HUDEP-2 (cell line): ENCODE data around the gene PEX11B.
A peak's percentile ranks its signal among the peaks of the same experiment; 100 is the strongest.
"Not testable (repeated sequence)": the region's sequence is repeated elsewhere in the genome, so short reads cannot be mapped to it uniquely, and the experiment has no call there.

Source experiments
- DNase-seq, 76 experiments: peaks; one replicate each; lab custom pipeline; 2025; ENCODE audit not compliant: unreplicated experiment in 76 of 76; lab: John Stamatoyannopoulos, UW

Gene PEX11B

DNA sequence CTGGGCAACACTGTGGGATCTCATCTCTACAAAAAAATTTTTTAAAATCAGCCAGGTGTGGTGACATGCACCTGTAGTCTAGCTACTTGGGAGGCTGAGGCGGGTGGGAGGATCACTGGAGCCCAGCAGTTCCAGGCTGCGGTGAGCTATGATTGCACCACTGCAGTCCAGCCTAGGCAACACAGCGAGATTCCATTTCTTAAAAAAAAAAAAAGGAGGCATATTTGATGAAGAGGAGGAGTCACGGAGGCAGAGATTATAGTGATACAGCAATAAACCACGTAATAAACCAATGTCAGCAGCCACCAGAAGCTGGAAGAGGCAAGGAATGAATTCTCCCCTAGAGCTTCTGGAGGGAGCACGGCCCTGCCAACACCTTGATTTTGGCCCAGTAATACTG, 35.3 kb upstream of the PEX11B start:
- DNase-seq: no peak

DNA sequence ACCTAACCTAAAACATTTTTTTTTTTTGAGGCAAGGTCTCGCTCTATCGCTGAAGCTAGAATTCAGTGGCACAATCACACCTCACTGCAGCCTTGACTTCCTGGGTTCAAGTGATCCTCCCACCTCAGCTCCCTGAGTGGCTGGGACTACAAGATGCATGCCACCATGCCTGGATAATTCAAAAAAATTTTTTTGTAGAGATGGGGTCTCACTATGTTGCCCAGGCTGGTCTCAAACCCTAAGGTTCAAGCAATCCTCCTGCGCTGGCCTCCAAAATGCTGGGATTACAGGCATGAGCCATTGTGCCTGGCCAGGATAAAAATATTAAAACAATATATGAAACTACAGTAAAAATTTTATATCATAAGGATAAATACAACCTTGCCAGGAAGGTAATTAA, 34.4 kb upstream of the PEX11B start:
- no peak for DNase-seq

DNA sequence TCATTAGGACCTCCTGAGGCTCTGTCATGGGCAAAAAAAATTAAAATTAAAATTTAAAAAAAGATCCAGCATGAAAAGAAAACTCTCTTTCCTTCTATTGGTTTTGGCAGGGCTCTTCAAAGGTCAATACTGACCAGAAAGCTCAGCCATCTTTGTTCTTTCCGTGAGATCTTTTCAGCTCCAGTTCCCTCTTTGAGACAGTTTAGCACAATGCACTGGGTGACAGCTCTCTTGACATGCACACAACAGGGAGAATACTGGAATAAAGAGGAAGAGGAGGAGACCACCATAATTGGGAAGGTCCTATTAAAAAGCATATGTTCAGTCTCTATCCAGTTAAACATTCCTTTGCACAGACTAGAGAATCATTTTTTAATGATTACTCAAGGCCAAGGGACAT, 33.0 kb upstream of the PEX11B start:
- DNase-seq: no peak

DNA sequence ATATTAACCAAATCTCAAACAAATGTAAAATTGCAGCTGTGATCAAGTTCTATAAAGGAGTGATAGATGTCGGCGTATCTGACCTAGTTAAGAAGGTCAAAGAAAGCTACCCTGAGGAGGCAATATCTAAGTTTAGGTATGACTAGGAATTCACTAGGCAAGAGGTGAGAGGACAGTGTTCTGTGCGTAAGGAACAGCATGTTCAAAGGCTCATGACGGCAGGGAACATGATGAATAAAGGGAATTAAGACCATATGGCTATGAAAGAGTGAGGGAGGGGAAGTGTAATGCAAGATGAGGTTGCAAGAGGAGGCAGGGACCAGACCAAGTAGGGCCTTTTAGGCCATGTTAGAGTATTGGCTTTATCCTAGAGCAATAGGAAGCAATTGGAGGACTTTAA, 30.7 kb upstream of the PEX11B start:
- DNase-seq: no peak

DNA sequence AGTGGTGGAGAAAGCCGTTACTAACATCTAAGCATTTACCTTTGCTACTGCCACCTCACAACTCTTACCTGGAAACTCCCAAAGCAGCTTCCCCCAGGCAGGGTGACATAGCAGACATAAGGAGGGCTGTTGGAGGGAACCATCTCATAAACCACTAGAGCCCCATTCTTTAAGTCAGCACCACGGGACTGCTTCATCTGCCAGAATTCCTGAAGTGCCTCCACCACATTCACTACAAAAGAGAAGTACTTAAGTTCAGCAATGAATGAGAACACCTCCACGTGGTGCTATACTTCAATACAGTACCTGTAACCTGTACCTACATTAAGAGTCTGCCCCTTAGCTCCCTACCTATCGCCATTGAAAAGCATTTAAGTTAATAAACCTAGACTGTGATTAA, 29.0 kb upstream of the PEX11B start:
- no peak for DNase-seq

DNA sequence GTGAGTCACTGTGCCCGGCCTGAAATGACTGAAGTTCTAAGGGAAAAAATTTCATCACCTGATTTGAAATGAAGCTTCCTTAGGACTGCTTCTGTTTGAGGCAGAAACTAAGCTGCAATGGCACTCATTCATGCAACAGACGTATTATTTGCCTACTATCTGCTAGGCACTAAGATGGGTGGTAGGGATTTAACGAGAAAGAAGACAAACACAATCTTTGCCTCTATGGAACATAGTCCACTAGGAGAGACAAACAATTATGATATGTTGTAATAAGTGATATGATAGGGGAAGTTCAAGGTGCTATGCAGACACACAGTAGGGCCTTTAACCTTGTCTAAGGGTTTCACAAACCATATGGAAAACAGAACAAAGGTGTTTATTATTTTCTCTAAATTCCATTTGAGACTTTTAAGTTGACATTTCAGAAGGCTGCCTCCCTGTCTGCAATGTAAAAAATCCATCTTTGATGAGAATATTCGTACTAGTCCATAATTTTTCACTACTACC, 28.0 kb upstream of the PEX11B start:
- no peak for DNase-seq

DNA sequence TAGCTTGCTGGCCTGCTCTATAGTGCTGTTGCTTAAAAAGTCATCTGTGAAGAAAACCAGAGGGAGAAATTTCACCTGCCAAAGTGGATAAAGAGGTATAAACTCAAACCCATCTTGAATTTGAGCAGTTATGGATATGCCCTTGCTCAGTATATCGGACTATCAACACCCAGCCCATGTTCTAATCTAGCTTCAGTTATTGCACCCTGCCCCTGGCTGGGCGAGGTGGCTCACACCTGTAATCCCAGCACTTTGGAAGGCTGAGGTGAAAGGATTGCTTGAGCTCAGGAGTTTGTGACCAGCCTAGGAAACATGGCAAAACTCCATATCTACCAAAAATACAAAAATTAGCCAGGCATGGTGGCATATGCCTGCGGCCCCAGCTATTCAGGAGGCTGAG, 26.0 kb upstream of the PEX11B start:
- no peak for DNase-seq

DNA sequence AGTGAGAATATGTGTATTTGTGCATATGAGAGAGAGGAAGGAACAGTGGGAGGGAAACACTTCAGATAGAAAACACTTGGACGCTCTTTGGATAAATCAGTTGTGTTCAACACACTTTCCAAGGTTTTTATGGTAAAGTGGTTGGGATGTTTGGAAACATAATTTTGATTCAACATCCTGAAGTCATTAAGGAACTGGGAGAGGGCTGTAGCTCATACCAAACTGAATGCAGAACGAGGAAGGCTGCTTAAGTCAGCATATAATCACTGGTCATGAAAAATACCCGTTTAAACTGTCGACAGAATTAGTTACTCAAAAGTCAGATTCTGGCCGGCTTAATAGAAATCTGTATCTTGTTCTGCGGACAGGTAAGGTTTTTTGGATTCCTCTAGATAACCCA, 24.4 kb upstream of the PEX11B start:
- DNase-seq: no peak

DNA sequence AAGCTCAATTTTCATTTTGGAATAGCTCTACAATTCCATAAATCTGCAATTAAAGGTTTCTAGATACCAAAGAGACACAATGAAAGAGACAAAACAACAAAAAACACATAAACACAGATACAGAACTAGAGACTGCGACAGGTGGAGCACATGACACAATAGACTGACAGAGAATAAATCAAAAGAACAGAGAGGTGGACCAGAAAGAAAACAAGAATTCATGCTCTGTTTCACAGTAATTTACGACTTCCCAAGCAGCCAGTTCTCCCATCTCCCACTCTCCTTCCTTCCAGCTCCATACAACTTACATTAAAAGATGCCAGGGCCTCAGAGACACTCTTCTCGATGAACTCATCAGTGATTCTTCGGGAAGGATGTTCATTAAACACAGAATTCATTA, 23.9 kb upstream of the PEX11B start:
- DNase-seq: no peak

DNA sequence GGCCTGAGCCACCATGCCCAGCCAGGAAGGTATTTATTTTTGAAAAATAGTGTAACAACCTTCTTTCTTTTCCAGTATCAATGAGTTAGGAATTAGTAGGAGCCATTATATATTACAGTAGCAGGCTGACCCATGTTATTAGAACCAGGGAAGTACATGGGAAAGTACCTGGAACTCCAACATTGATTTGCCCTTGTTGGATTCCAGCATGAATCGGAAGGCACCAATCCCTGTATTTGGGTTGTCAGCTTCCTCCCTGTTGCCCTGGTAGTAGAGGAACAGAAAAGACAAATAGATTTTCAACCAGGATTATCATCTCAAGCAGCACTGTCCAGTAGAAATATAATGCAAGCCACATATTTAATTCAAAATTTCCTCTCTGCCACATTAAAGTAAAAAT, 18.9 kb upstream of the PEX11B start:
- DNase-seq: no peak

DNA sequence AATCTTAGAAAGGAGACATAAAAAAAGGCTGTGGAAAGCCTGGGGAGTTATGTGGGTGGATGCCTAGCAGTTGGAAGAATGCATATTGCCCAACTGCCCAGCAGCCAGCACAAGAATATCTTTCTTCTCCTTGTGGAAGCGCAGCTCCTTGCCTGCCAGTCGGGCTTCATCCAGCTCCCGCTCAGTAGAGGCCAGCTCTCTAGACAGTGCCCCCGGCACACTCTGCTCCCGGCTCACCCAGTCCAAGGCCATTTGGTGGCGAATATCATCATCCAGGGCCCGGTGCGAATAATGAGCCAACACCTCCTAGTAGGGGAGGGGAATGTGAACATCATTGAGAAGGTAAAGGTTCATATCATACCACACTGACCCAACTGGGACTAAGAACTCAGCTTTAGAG, 17.7 kb upstream of the PEX11B start:
- no peak for DNase-seq

DNA sequence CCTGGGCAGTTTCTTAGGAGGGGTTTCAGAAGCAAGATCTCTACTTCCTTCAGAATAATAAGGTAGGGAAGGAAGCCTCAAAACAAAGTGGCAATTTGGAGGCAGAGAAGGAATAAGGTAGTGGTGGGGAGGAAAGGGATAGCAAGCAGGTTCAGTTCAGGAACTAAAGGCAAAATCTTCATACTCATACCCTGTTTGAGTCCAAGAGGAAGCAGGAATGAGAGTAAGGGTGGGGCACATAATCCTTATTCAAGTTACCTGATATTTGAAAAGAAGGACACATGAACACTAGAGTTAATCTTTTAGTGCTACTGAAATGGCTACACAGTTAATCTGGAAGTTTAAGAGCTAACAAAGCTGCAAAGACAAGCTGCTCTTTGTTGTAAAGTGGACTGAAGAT, 17.2 kb upstream of the PEX11B start:
- no peak for DNase-seq

DNA sequence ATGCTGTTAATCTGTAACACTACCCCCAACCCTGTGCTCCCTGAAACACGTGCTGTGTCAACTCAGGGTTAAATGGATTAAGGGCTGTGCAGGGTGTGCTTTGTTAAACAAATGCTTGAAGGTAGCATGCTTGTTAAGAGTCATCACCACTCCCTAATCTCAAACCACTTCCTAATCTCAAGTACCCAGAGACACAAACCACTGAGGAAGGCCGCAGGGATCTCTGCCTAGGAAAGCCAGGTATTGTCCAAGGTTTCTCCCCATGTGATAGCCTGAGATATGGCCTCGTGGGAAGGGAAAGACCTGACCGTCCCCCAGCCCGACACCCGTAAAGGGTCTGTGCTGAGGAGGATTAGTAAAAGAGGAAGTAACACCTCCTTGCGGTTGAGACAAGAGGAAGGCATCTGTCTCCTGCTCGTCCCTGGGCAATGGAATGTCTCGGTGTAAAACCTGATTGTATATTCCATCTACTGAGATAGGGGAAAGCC, 14.0 kb upstream of the PEX11B start:
- DNase-seq: peak in 39 of 76 experiments; percentile 3 to 70 (median 28)

DNA sequence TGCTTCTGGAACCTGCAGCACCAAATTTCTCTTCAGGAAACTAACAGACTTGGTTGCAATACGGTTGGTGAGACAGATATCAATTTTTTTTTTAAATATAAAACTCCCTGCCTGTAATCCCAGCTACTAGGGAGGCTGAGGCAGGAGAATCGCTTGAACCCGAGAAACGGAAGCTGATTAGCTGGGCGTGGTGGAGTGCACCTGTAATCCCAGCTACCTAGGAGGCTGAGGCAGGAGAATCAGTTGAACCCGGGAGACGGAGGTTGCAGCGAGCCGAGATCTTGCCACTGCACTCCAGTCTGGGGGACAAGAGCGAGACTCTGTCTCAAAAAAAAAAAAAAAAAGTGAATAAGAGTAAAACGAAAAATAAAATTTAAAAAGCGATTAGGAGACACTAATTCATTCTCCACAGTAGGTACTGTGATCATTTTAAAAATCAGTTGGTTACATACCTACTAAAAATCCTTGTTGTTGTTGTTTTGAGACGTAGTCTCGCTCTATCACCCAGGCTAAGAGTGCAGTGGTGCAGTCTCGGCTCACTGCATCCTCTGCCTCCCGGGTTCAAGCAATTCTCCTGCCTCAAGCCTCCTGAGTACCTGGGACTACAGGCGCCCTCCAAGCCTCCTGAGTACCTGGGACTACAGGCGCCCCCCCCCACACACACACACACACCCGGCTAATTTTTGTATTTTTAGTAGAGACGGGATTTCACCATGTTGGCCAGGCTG, 9.6 kb upstream of the PEX11B start:
- no peak for DNase-seq

DNA sequence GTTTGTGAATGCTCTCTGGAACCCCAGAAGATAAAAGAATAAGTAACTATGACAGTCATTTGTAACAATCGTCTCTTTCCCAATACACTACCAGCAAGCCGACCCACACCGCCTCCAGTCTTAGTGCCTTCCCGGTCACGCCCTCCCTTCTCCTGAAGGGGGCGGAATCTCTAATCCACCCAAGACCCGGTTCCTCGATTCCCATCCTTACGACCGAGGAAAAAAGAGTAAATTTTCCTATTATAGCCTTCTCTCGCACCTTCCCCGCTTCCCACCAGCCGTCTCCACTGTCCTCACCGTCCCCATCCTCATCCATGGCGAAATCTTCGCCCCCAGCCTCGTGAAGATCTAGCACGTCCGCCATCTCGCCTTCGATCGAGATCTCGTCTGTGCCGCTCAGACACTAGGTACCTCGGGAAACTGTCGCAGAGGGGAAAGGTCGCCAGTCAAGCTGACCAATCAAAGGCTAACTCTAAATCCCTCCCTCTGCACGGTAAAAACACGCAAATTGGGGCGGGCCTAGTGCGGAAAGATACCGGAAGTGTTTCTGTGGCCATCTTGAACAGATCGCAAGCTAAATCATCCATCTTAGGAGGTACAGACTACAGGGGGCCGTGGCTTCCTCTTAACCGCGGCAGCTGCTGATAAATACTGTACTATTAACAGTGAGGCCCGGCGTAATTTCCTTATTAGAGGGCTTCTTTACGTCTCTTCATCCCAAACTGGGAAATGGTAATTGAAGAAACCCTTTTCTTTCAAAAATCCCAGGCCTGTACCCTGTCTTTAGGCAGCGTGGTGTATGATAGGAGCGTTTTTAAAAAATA, 8.8 kb upstream of the PEX11B start, which contains the start of gene RBM8A:
Gene RBM8A, minus strand, starts transcription at position 422 of the 824 bp plus-strand sequence. Its CDS starts 58 bp downstream, at position 364.
- DNase-seq: peak in 75 of 76 experiments; percentile 16 to 98 (median 90)

DNA sequence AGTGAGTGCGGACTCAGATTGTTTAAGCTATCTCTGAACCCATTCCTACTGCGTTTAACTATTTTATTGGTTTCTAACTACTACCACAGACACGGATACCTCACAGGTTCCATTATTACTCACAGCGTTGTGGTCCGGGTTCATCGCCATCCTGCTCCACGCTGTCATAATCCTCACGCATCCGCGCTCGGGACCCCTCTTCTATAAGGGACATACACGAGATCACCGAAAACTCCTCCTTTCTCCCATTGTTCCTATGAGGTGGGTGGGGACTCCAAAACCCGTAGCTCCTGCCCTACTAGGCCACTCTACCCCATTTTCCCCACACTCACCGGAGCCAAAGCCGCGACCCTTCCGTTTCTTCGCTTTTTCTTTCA, 8.2 kb upstream of the PEX11B start:
- peak in 2 of 76 experiments; percentile 13 to 39 for DNase-seq

DNA sequence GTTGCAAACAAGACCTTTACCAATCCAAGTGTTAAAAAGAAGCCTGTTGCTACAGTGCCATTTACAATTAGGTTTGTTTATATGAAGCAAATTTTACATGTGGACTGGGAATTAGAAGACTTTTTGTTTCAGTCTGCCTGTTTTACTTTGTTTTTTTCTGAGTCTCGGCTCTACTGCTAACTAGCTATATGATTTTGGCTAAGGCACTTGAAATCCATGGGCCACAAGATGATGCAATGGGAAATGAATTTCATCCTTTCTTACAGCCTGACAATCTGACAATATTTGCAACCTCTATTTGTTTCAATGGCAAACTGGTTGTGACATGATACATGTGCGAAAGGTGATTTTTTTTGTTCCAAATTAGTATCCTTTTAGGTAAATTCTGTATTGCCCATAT, 3.7 kb upstream of the PEX11B start:
- DNase-seq: no peak

DNA sequence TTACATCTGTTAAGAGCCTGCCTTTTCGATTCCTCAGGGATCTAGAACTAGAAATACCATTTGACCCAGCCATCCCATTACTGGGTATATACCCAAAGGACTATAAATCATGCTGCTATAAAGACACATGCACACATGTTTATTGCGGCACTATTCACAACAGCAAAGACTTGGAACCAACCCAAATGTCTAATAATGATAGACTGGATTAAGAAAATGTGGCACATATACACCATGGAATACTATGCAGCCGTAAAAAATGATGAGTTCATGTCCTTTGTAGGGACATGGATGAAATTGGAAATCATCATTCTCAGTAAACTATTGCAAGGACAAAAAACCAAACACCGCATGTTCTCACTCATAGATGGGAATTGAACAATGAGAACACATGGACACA, 1.8 kb upstream of the PEX11B start:
- DNase-seq: not testable (repeated sequence)

DNA sequence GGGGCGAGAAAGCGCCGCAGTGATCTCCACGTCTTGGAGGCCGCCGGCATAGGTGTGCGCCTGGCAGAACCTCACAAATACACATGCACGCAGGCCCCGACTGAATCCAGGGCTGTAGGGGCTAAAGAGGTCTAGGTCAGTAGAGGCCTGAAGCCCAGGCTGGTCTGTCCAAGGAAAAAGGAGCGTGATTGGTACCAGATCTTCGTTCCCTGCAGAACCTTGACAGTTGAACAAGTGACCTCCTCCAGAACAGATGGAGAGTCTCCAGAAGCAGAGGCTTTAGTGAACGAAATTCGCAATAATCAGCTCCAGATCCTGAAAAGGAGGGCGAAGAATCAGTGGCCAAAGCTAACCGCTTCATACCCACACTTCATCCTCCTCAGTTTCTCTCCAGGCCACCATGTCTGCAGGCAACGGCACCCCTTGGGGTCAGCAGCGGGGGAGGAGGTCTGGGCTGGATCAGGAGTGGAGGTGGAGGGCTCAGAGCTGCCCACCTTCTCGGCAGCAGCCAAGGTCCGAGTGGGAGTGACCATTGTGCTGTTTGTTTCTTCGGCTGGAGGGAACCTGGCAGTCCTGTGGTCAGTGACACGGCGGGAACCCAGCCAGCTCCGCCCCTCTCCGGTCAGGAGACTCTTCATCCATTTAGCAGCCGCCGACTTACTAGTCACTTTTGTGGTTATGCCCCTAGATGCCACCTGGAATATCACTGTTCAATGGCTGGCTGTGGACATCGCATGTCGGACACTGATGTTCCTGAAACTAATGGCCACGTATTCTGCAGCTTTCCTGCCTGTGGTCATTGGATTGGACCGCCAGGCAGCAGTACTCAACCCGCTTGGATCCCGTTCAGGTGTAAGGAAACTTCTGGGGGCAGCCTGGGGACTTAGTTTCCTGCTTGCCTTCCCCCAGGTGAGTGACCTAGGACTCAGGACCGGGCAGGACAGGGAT, 749 bp upstream of the PEX11B start:
- DNase-seq: peak in 51 of 76 experiments; percentile 3 to 73 (median 32)

DNA sequence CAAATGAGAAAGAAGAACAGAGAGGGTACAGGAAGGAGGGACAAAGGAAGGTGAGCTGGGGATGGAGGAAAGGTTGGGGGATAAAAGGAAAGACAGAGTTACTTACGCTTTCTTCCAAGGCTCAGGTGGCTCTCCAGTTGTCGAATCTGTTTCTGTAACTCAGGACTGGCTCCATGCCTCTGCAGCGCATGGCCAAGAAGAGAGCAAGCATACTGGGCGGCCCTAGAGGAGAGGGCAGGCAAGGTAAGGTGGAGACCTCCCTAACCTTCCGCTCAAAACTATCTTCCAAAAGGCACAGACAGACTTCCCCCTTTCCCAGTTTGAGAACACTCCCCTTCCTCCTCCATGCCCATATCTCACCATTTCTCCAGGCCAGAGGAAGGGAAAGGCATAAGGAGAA, 922 bp downstream of the PEX11B start:
- no peak for DNase-seq

DNA sequence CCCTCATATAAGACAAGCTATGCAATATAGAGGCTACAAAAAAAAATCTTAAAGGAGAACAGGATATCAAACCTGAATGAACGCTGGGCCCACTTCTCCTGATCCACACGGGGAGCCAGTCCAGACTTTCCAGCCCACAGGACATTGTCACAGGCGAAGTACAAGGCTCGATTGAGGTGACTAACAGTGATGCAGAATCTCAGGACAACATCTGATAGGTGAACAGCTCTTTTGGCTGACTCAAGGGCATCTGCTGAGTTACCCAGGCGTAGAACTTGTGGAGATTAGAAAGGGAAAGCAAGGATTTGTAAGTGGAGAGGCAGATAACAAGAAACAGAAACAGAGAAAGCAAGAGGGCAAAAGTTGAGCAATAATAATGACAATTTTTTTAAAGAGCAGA, 1.8 kb downstream of the PEX11B start:
- no peak for DNase-seq
